Activated naive CD4-positive, alpha-beta T cell treated with anti-CD3 and anti-CD28 coated beads for 36 hours (primary cell): ENCODE data around the gene IL20. TPM values are rescaled to one million over a fixed set of nuclear protein-coding genes. Genes with fewer than 3 reads are reported as not detected.

Experiments
- CTCF ChIA-PET: fragments of 350-600 bp; sonication (Branson Sonifier 250); formaldehyde crosslinking; loops from one replicate; lab custom pipeline; 2021; ENCODE audit warnings: antibody characterized with exemption; lab: Charles Lee
- DNase-seq: peaks from one replicate; pipeline ENCODE4 v3.0.0-alpha.2; 2020
- H3K27ac Mint-ChIP-seq: one replicate; pipeline ENCODE4 v1.8.0; 2021; ENCODE audit warnings: mild to moderate bottlenecking, mixed read lengths
- H3K27me3 Mint-ChIP-seq: one replicate; pipeline ENCODE4 v1.8.0; 2021; ENCODE audit warnings: low read depth, mixed read lengths
- H3K36me3 Mint-ChIP-seq: one replicate; pipeline ENCODE4 v1.8.0; 2021; ENCODE audit warnings: low read depth, mixed read lengths
- H3K4me1 Mint-ChIP-seq: one replicate; pipeline ENCODE4 v1.8.0; 2021; ENCODE audit warnings: low read depth, mixed read lengths
- H3K4me3 Mint-ChIP-seq: one replicate; pipeline ENCODE4 v1.8.0; 2021; ENCODE audit warnings: mild to moderate bottlenecking, moderate library complexity, mixed read lengths
- H3K9me3 Mint-ChIP-seq: one replicate; pipeline ENCODE4 v1.8.0; 2021; ENCODE audit warnings: mixed read lengths
- intact Hi-C: fragments of 100-400 bp; cut with micrococcal nuclease; formaldehyde crosslinking; loops from one replicate; pipeline ENCODE4 v1.15.1; 2023
- total RNA-seq, 2 experiments: library from RNA; stranded (reverse); gene quantifications; one replicate each; pipeline ENCODE4 v1.2.3, GENCODE V29; 2021

The IL20 gene
- under 1 TPM in 1 of 2 experiments, not detected in 1; 0.31 TPM for total RNA-seq

- Mint-ChIP-seq H3K4me3 (no peak within 1 kb of the TSS), H3K9me3 (no peaks in the 10 kb centered on the region), H3K4me1 (peaks cover 30% of the 10 kb centered on the region), H3K27ac (no peak within 1 kb of the TSS), H3K36me3 (no peaks in the 10 kb centered on the region), H3K27me3 (no peaks in the 10 kb centered on the region)
- peak; percentile 98 for DNase-seq
- intact Hi-C loops, result loop anchor here (1.0 to 2.0 kb wide), 8 partner anchors 26 to 130 kb away; partner anchors contain the start of gene IL24
- CTCF ChIA-PET, result interaction anchor here (0.6 to 5.2 kb wide), 34 partner anchors 9 to 188 kb away, joined by 3 to 66 read pairs (median 4); partner anchors contain the start of genes FCMR and PFKFB2
Measured at GRCh38 chr1:206864939-206865671, at the start of gene IL20. Gene IL20, plus strand, starts transcription at chr1:206865623. Its CDS starts 230 bp downstream, at chr1:206865853.

GRCh38 chr1:206816390-206817287, 48.8 kb upstream of the IL20 start:
- CTCF ChIA-PET, result interaction anchor here (0.6 to 3.1 kb wide), 14 partner anchors 11 to 546 kb away, joined by 3 to 20 read pairs (median 4); no protein-coding TSS in a partner anchor
- Mint-ChIP-seq H3K36me3 (peaks cover 2% of the 10 kb centered on the region), H3K4me3 (no peak overlapping the region), H3K27ac (peak overlapping the region; percentile 80), H3K4me1 (peaks cover 21% of the 10 kb centered on the region), H3K27me3 (no peaks in the 10 kb centered on the region), H3K9me3 (peaks cover 6% of the 10 kb centered on the region)
- peak; percentile 56 for DNase-seq
- intact Hi-C loops, result loop anchor here (1.0 to 2.0 kb wide), 5 partner anchors 11 to 81 kb away; partner anchors contain the start of genes IL20 and IL24

- Mint-ChIP-seq H3K36me3 (no peaks in the 10 kb centered on the region), H3K27me3 (no peaks in the 10 kb centered on the region), H3K9me3 (no peaks in the 10 kb centered on the region), H3K4me1 (peaks cover 20% of the 10 kb centered on the region), H3K27ac (no peak overlapping the region), H3K4me3 (no peak overlapping the region)
- CTCF ChIA-PET, result interaction anchor here (0.9 kb wide), 1 partner anchor 11 kb away, joined by 3 read pairs; no protein-coding TSS in a partner anchor
- no peak for DNase-seq
- intact Hi-C loops, result no loop called here
Measured at GRCh38 chr1:206821493-206821892, 43.9 kb upstream of the IL20 start.

- CTCF ChIA-PET, result interaction anchor here (1.0 kb wide), 1 partner anchor 344 kb away, joined by 3 read pairs; no protein-coding TSS in a partner anchor
- Mint-ChIP-seq H3K4me3 (no peak overlapping the region), H3K4me1 (peaks cover 10% of the 10 kb centered on the region), H3K36me3 (no peaks in the 10 kb centered on the region), H3K27me3 (no peaks in the 10 kb centered on the region), H3K27ac (no peak overlapping the region), H3K9me3 (no peaks in the 10 kb centered on the region)
- intact Hi-C loops, result no loop called here
- no peak for DNase-seq
Measured at GRCh38 chr1:206823727-206824126, 41.7 kb upstream of the IL20 start.

DNA sequence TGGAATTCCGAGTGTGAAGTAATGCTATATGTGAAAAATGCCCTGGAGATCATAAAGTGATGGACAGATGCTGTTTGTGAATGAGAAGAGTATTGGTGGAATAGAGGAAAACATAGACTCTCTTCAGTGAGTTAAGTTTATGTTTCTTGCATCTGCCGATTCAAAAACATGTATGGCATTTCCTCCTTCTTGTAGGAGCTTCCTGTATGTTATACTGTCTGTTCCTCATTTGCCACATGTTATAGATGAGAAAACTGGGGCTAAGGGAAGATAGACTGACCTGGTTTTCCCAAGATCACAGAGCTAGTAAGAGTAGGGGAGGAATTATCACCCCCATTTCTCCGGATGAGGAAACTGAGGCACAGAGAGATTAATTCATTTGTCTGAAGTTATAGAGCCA, 41.1 kb upstream of the IL20 start:
- CTCF ChIA-PET, result interaction anchor here (1.0 kb wide), 1 partner anchor 345 kb away, joined by 3 read pairs; no protein-coding TSS in a partner anchor
- Mint-ChIP-seq H3K36me3 (no peaks in the 10 kb centered on the region), H3K4me3 (no peak overlapping the region), H3K27me3 (no peaks in the 10 kb centered on the region), H3K27ac (no peak overlapping the region), H3K4me1 (peaks cover 16% of the 10 kb centered on the region), H3K9me3 (no peaks in the 10 kb centered on the region)
- intact Hi-C loops, result no loop called here
- DNase-seq, result no peak

GRCh38 chr1:206826394-206826793, 39.0 kb upstream of the IL20 start:
- DNase-seq, result no peak
- H3K27me3 Mint-ChIP-seq, result no peaks in the 10 kb centered on the region
- no peaks in the 10 kb centered on the region for H3K9me3 Mint-ChIP-seq
- no peaks in the 10 kb centered on the region for H3K36me3 Mint-ChIP-seq
- CTCF ChIA-PET, result interaction anchor here (0.6 to 1.9 kb wide), 6 partner anchors 17 to 101 kb away, joined by 3 to 7 read pairs (median 4); no protein-coding TSS in a partner anchor
- no peak overlapping the region for H3K4me3 Mint-ChIP-seq
- intact Hi-C loops, result no loop called here
- H3K4me1 Mint-ChIP-seq, result peaks cover 26% of the 10 kb centered on the region
- no peak overlapping the region for H3K27ac Mint-ChIP-seq

GRCh38 chr1:206828061-206828460, 37.4 kb upstream of the IL20 start:
- no peak for DNase-seq
- Mint-ChIP-seq H3K4me3 (no peak overlapping the region), H3K27ac (no peak overlapping the region), H3K36me3 (no peaks in the 10 kb centered on the region), H3K9me3 (no peaks in the 10 kb centered on the region), H3K4me1 (peaks cover 26% of the 10 kb centered on the region), H3K27me3 (no peaks in the 10 kb centered on the region)
- CTCF ChIA-PET, result no interaction called here
- intact Hi-C loops, result no loop called here

DNA sequence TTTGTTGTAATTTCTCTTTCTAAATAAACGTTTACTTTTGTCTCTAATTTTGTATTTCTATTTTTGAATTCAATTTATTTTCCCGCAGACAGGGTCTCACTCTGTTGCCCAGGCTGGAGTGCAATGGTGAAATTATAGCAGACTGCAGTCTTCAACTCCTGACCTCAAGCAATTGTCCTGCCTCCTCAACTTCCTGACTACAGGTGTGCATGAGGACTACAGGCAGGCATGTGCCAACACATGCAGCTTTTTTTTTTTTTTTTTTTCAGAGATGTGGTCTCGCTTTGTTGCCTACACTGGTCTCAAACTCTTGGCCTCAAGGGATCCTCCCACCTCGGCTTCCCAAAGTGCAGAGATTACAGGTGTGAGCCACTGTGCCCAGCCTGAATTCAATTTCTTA, 36.7 kb upstream of the IL20 start:
- H3K4me1 Mint-ChIP-seq, result peaks cover 26% of the 10 kb centered on the region
- no peaks in the 10 kb centered on the region for H3K27me3 Mint-ChIP-seq
- DNase-seq, result no peak
- H3K4me3 Mint-ChIP-seq, result no peak overlapping the region
- no peaks in the 10 kb centered on the region for H3K36me3 Mint-ChIP-seq
- no peaks in the 10 kb centered on the region for H3K9me3 Mint-ChIP-seq
- no peak overlapping the region for H3K27ac Mint-ChIP-seq
- CTCF ChIA-PET, result interaction anchor here (0.6 to 2.1 kb wide), 3 partner anchors 17 to 109 kb away, joined by 3 to 9 read pairs (median 3); no protein-coding TSS in a partner anchor
- intact Hi-C loops, result no loop called here

- intact Hi-C loops, result no loop called here
- Mint-ChIP-seq H3K4me3 (no peak overlapping the region), H3K36me3 (no peaks in the 10 kb centered on the region), H3K4me1 (peaks cover 23% of the 10 kb centered on the region), H3K27ac (no peak overlapping the region), H3K27me3 (no peaks in the 10 kb centered on the region), H3K9me3 (no peaks in the 10 kb centered on the region)
- CTCF ChIA-PET, result interaction anchor here (1.1 to 2.1 kb wide), 2 partner anchors 18 to 83 kb away, joined by 3 to 9 read pairs; no protein-coding TSS in a partner anchor
- peak; percentile 34 for DNase-seq
Measured at GRCh38 chr1:206829282-206829681, 36.1 kb upstream of the IL20 start.

DNA sequence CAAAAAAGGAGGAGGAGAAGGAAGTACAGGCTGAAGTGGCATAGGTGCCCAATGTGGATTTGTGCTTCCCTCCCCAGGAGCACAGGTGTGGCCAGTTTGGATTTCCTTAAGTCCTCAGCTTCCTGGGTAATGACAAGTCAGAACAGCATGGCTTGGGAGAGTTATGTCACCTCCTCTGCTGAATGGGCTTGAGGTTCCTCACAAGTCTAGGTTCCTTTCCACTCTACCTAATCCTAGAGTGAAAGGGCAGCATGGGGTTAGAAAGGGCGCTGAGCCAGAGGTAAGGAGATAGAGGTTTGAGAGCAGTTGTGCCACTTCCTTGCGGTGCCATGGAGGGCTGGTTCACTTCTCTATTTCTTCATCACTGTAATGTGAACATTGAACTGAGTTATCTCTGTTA, 35.5 kb upstream of the IL20 start:
- H3K27me3 Mint-ChIP-seq, result no peaks in the 10 kb centered on the region
- no peak overlapping the region for H3K27ac Mint-ChIP-seq
- DNase-seq, result no peak
- intact Hi-C loops, result loop anchor here (2.0 kb wide), 1 partner anchor 15 kb away; no protein-coding TSS in a partner anchor
- CTCF ChIA-PET, result interaction anchor here (0.9 to 2.1 kb wide), 5 partner anchors 19 to 94 kb away, joined by 3 to 9 read pairs (median 3); no protein-coding TSS in a partner anchor
- H3K36me3 Mint-ChIP-seq, result no peaks in the 10 kb centered on the region
- H3K9me3 Mint-ChIP-seq, result no peaks in the 10 kb centered on the region
- H3K4me1 Mint-ChIP-seq, result peaks cover 20% of the 10 kb centered on the region
- H3K4me3 Mint-ChIP-seq, result no peak overlapping the region

GRCh38 chr1:206831650-206832049, 33.8 kb upstream of the IL20 start:
- no peaks in the 10 kb centered on the region for H3K36me3 Mint-ChIP-seq
- H3K27ac Mint-ChIP-seq, result no peak overlapping the region
- CTCF ChIA-PET, result interaction anchor here (0.6 to 2.0 kb wide), 11 partner anchors 11 to 846 kb away, joined by 3 to 8 read pairs (median 3); no protein-coding TSS in a partner anchor
- intact Hi-C loops, result loop anchor here (2.0 kb wide), 1 partner anchor 13 kb away; no protein-coding TSS in a partner anchor
- H3K27me3 Mint-ChIP-seq, result no peaks in the 10 kb centered on the region
- DNase-seq, result no peak
- H3K4me3 Mint-ChIP-seq, result no peak overlapping the region
- H3K9me3 Mint-ChIP-seq, result no peaks in the 10 kb centered on the region
- peaks cover 17% of the 10 kb centered on the region for H3K4me1 Mint-ChIP-seq
